H1 (cell line): Measurements from ENCODE around the gene TTC32. TPM values are rescaled to one million over a fixed set of nuclear protein-coding genes. Genes with fewer than 3 reads are reported as not detected.

Source experiments
- GTF2F1 ChIP-seq: IDR thresholded peaks from 2 replicates; pipeline ENCODE4 v1.6.1; 2012; ENCODE audit warnings: low read depth, low read length, improper control_type of control experiment, borderline replicate concordance
- polyA plus RNA-seq, 7 experiments: library from polyadenylated mRNA; depleted of rRNA in 3 of 7; stranded (reverse) in 5 of 7; unstranded in 2 of 7; fragments of >200 nt in 5 of 7; fragments of 200-250 nt in 2 of 7; gene quantifications; 1 replicate in 5 of 7; 2 replicates in 1 of 7; 4 replicates in 1 of 7; pipeline versions ENCODE4 v1.2.1 to v1.2.3, GENCODE V29; 2011 to 2013; ENCODE audit warnings: missing spikeins in 2 of 7, mixed read lengths in 2 of 7
- total RNA-seq: library from RNA; stranded (reverse); fragmentation: NEBNext Ultra II Directional; extraction: Animal tissue kit (Norgen Biotek cat#: 25700); gene quantifications from 2 replicates; pipeline ENCODE4 v1.2.1, GENCODE V29; 2021

Gene TTC32
- total and polyA plus RNA-seq, 2 of the 8 experiments (the other 6 are each of a cell fraction or from before 2014, with no cell fraction given), result 6.8 to 8.7 TPM

DNA sequence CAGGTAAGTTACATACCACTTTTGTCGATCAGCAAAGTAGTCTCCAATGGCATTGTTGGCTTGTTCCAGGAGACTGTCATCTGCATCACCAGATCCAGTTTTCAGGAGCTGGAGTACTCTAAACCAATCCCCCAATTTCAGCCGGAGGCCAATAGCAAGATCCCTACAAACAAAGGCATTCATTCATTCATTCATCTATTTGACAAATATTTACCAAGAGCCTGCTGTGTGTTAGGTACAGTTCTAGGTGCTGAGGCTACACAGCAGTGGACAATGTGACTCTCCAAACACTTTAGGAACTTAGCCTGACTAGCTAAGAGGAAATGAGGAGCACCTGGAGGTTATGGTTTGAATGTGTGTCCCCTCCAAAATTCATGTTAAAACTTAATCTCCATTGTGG lies 34.4 kb upstream of the TTC32 start (continued):
- no peak for TF ChIP-seq GTF2F1
